Activated CD4-positive, alpha-beta T cell treated with anti-CD3 and anti-CD28 coated beads for 36 hours (primary cell): Measurements from ENCODE around the gene KIF13A. TPM values are rescaled to one million over a fixed set of nuclear protein-coding genes. Genes with fewer than 3 reads are reported as not detected.
"Not testable (repeated sequence)": the region's sequence is repeated elsewhere in the genome, so short reads cannot be mapped to it uniquely, and the experiment has no call there.

Experiments
- ATAC-seq: fragments of 200-7000 bp; cut with Tn5 transposase; one replicate; pipeline ENCODE4 v1.10.0; 2021; ENCODE audit warnings: mild to moderate bottlenecking, moderate library complexity
- CTCF ChIA-PET: fragments of 350-600 bp; sonication (Branson Sonifier 250); formaldehyde crosslinking; loops from one replicate; lab custom pipeline; 2021; ENCODE audit warnings: antibody characterized with exemption; lab: Charles Lee
- POLR2A ChIA-PET: fragments of 350-600 bp; sonication (Branson Sonifier 250); formaldehyde crosslinking; loops from one replicate; lab custom pipeline; 2021; ENCODE audit warnings: antibody characterized with exemption, inconsistent platforms; lab: Charles Lee
- DNase-seq: peaks from one replicate; pipeline ENCODE4 v3.0.0-alpha.2; 2020
- H3K27ac Mint-ChIP-seq: one replicate; pipeline ENCODE4 v1.8.0; 2021; ENCODE audit warnings: mixed read lengths
- H3K27me3 Mint-ChIP-seq: one replicate; pipeline ENCODE4 v1.8.0; 2021; ENCODE audit warnings: mixed read lengths
- H3K36me3 Mint-ChIP-seq: one replicate; pipeline ENCODE4 v1.8.0; 2021; ENCODE audit warnings: low read depth, mixed read lengths
- H3K4me1 Mint-ChIP-seq: one replicate; pipeline ENCODE4 v1.8.0; 2021; ENCODE audit warnings: mixed read lengths
- H3K4me3 Mint-ChIP-seq: one replicate; pipeline ENCODE4 v1.8.0; 2021; ENCODE audit warnings: mild to moderate bottlenecking, moderate library complexity, mixed read lengths
- H3K9me3 Mint-ChIP-seq: one replicate; pipeline ENCODE4 v1.8.0; 2021; ENCODE audit warnings: low read depth, mixed read lengths
- intact Hi-C, 2 experiments: fragments of 100-400 bp; cut with DNase I in 1 of 2; cut with micrococcal nuclease in 1 of 2; formaldehyde crosslinking; loops; one replicate each; pipeline versions ENCODE4 v1.14.2 to v1.15.1; 2022 to 2024; cut with DNase I, micrococcal nuclease
- total RNA-seq, 2 experiments: library from RNA; stranded (reverse); gene quantifications; one replicate each; pipeline ENCODE4 v1.2.3, GENCODE V29; 2021

Gene KIF13A
- total RNA-seq, 2 experiments from 2014 or later = 0.07 TPM; not detected in 1

- no peaks in the 10 kb centered on the region for H3K9me3 Mint-ChIP-seq
- peaks cover 19% of the 10 kb centered on the region for H3K27me3 Mint-ChIP-seq
- no peak for DNase-seq
- H3K36me3 Mint-ChIP-seq = no peaks in the 10 kb centered on the region
- no peak overlapping the region for H3K4me3 Mint-ChIP-seq
- ChIA-PET CTCF (no interaction called here), POLR2A (no interaction called here)
- intact Hi-C loops = no loop called here
- no peak for ATAC-seq
- no peaks in the 10 kb centered on the region for H3K4me1 Mint-ChIP-seq
- H3K27ac Mint-ChIP-seq = no peak overlapping the region
Observed at GRCh38 chr6:17865243-17865642, 122.2 kb downstream of the KIF13A start.

GRCh38 chr6:17863901-17864754, 123.3 kb downstream of the KIF13A start:
- Mint-ChIP-seq H3K27ac (no peak overlapping the region), H3K4me3 (no peak overlapping the region), H3K27me3 (peaks cover 17% of the 10 kb centered on the region), H3K4me1 (no peaks in the 10 kb centered on the region), H3K36me3 (no peaks in the 10 kb centered on the region), H3K9me3 (no peaks in the 10 kb centered on the region)
- ChIA-PET CTCF (no interaction called here), POLR2A (no interaction called here)
- DNase-seq (no peak), ATAC-seq (no peak)
- intact Hi-C loops = no loop called here

DNA sequence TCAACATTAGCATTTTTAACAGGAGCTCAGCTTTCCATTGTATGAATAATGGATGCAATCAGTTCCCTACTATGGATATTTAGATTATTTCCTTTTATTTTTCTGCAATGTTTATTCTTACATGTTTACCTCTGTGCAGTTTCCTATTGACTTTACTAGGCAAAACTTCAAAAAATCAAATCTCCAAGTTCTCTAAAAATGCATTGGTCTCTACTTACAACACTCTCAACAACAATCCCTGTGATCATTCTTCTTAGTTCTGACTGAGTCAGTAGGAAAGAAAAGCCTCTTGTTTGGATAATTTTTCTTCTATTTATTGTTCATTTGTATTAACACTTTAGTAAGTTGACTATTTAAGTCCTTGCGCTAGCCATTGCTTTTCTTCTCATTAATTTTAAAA, 126.1 kb downstream of the KIF13A start:
- ChIA-PET CTCF (no interaction called here), POLR2A (no interaction called here)

GRCh38 chr6:17859846-17860245, 127.6 kb downstream of the KIF13A start:
- DNase-seq (no peak), ATAC-seq (no peak)
- ChIA-PET POLR2A (no interaction called here), CTCF (interaction anchor here (0.6 to 0.7 kb wide), 2 partner anchors 75 to 163 kb away, joined by 3 read pairs; no protein-coding TSS in a partner anchor)
- no peaks in the 10 kb centered on the region for H3K9me3 Mint-ChIP-seq
- no peak overlapping the region for H3K4me3 Mint-ChIP-seq
- no peaks in the 10 kb centered on the region for H3K4me1 Mint-ChIP-seq
- H3K27ac Mint-ChIP-seq = no peak overlapping the region
- H3K36me3 Mint-ChIP-seq = no peaks in the 10 kb centered on the region
- intact Hi-C loops = no loop called here
- H3K27me3 Mint-ChIP-seq = peaks cover 5% of the 10 kb centered on the region

More for the DNA sequence above, 126.1 kb downstream of the KIF13A start:
- intact Hi-C loops = no loop called here
- Mint-ChIP-seq H3K4me1 (no peaks in the 10 kb centered on the region), H3K4me3 (no peak overlapping the region), H3K9me3 (no peaks in the 10 kb centered on the region), H3K27me3 (peaks cover 9% of the 10 kb centered on the region), H3K36me3 (no peaks in the 10 kb centered on the region), H3K27ac (no peak overlapping the region)
- ATAC-seq (no peak), DNase-seq (no peak)

DNA sequence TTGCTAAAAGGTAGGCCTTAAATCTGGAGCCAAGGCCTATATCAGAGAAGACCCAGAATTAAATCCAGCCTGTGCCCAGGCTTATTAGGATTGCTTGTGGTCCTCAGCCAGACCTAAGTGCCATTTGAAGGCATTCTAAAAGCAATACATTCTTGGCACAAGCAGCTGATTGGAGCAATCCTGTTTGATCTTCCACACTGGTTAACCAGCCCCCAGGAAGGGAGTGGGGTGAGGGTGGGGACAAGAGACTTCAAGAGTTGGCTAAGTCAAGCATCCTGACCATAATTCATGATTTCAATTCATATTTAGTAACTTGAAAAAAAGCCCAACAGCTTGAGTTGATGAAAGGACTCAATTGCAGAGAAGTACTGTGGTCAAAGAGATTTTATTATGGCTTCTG, 128.9 kb downstream of the KIF13A start:
- Mint-ChIP-seq H3K36me3 (no peaks in the 10 kb centered on the region), H3K9me3 (no peaks in the 10 kb centered on the region), H3K4me3 (no peak overlapping the region), H3K27me3 (peaks cover 1% of the 10 kb centered on the region), H3K4me1 (no peaks in the 10 kb centered on the region), H3K27ac (no peak overlapping the region)
- ChIA-PET POLR2A (no interaction called here), CTCF (interaction anchor here (0.7 kb wide), 1 partner anchor 31 kb away, joined by 3 read pairs; no protein-coding TSS in a partner anchor)
- ATAC-seq (no peak), DNase-seq (no peak)
- intact Hi-C loops = no loop called here

GRCh38 chr6:17857188-17857587, 130.2 kb downstream of the KIF13A start:
- H3K9me3 Mint-ChIP-seq, H3K27me3 Mint-ChIP-seq, intact Hi-C loops, H3K4me3 Mint-ChIP-seq, H3K36me3 Mint-ChIP-seq, H3K27ac Mint-ChIP-seq, H3K4me1 Mint-ChIP-seq, POLR2A ChIA-PET, ATAC-seq, DNase-seq: not testable (repeated sequence)
- CTCF ChIA-PET = interaction anchor here (0.6 kb wide), 1 partner anchor 42 kb away, joined by 3 read pairs; no protein-coding TSS in a partner anchor

- H3K36me3 Mint-ChIP-seq = no peaks in the 10 kb centered on the region
- no peak for DNase-seq
- no peak overlapping the region for H3K27ac Mint-ChIP-seq
- H3K27me3 Mint-ChIP-seq = no peaks in the 10 kb centered on the region
- no peak overlapping the region for H3K4me3 Mint-ChIP-seq
- POLR2A ChIA-PET = no interaction called here
- intact Hi-C loops = no loop called here
- ATAC-seq = no peak
- H3K4me1 Mint-ChIP-seq = no peaks in the 10 kb centered on the region
- H3K9me3 Mint-ChIP-seq = no peaks in the 10 kb centered on the region
- CTCF ChIA-PET = interaction anchor here (0.6 kb wide), 1 partner anchor 41 kb away, joined by 3 read pairs; no protein-coding TSS in a partner anchor
Observed at GRCh38 chr6:17856306-17856705, 131.1 kb downstream of the KIF13A start.

- Mint-ChIP-seq H3K27ac (no peak overlapping the region), H3K27me3 (peaks cover 3% of the 10 kb centered on the region), H3K36me3 (no peaks in the 10 kb centered on the region), H3K4me3 (no peak overlapping the region), H3K4me1 (no peaks in the 10 kb centered on the region), H3K9me3 (no peaks in the 10 kb centered on the region)
- ATAC-seq = no peak
- ChIA-PET CTCF (interaction anchor here (0.7 kb wide), 1 partner anchor 1219 kb away, joined by 3 read pairs; no protein-coding TSS in a partner anchor), POLR2A (no interaction called here)
- intact Hi-C loops = no loop called here
- DNase-seq = no peak
Observed at GRCh38 chr6:17855381-17855780, 132.1 kb downstream of the KIF13A start.

DNA sequence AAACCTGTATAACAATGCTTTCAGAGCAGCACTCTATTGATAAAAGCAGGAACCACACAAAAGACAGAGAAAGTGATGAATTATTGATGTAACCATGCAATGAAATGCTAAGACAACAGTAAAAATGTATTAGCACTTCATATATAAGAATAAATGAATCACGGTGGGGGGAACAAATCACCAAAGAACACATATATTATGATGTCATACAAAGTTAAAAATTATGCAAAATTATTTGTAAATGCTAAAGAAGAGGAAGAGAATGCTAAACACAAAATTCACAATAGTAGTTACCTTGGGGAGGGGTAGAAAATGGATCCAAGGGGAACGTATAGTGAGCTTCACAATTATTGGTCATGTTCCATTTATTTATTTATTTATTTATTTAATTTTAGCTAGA, 133.9 kb downstream of the KIF13A start:
- intact Hi-C loops = no loop called here
- Mint-ChIP-seq H3K27ac (no peak overlapping the region), H3K27me3 (peaks cover 3% of the 10 kb centered on the region), H3K9me3 (no peaks in the 10 kb centered on the region), H3K4me1 (no peaks in the 10 kb centered on the region), H3K36me3 (no peaks in the 10 kb centered on the region), H3K4me3 (no peak overlapping the region)
- ATAC-seq (no peak), DNase-seq (no peak)
- ChIA-PET CTCF (interaction anchor here (0.5 to 0.6 kb wide), 2 partner anchors 11 to 1836 kb away, joined by 3 read pairs; no protein-coding TSS in a partner anchor), POLR2A (no interaction called here)

DNA sequence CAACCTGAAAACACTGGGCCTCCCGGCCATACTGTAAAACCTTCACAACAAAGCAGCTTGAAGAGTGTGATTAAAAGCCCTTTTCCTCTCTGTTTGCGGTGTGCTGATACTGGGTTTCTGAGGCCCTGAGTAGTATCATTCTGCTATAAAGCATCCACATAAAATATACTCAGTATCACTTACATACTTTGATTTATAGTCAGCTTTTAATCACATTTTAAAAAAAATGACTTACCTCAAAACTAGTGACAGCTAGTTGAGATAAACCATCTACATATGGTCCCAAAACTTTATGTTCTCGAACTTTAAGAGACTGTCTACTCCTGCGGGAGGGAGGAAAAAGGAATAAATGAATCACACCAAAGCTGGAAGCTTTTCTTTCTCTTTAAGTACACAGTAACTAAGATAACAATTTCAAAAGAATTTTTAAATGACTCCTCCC, 135.7 kb downstream of the KIF13A start:
- H3K4me3 Mint-ChIP-seq = no peak overlapping the region
- no peaks in the 10 kb centered on the region for H3K36me3 Mint-ChIP-seq
- no peak overlapping the region for H3K27ac Mint-ChIP-seq
- ChIA-PET CTCF (no interaction called here), POLR2A (no interaction called here)
- no peak for ATAC-seq
- intact Hi-C loops = no loop called here
- no peaks in the 10 kb centered on the region for H3K9me3 Mint-ChIP-seq
- no peak for DNase-seq
- H3K4me1 Mint-ChIP-seq = no peaks in the 10 kb centered on the region
- peaks cover 5% of the 10 kb centered on the region for H3K27me3 Mint-ChIP-seq

DNA sequence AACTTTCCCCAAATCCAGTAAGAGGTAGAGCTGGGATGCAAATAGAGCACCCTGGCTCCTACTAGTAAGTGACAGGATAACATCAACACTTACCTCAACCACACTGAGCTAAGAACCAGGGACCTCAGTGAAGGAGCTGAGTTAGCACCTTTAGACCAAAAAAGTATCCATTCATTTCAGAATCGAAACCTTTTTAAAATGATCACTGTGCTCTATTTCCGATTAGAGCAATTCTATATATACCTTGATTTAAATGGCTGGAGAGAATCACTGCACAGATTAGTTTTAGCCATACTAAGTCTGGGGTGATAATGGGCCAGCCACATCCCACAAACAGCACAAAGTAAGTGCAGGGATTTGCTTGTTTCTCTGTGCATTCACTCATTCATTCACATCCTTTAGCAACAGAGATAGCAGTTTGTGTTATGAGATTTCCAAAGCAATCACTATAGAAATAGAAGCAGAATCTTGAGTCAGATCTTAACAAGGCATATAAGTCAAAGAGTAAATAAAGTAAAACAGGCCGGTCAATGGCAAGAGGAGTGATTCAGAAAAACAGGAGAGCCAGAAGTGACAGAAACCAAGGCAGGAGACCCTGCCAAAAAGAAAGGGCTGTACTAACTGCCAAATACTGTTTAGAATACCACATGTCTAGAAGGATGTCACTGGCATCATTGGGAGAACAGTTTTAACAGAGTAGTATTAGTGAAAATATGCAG, 136.3 kb downstream of the KIF13A start:
- H3K4me1 Mint-ChIP-seq = no peaks in the 10 kb centered on the region
- no peak for DNase-seq
- H3K27ac Mint-ChIP-seq = no peak overlapping the region
- POLR2A ChIA-PET = no interaction called here
- ATAC-seq = no peak
- no peak overlapping the region for H3K4me3 Mint-ChIP-seq
- CTCF ChIA-PET = no interaction called here
- intact Hi-C loops = no loop called here
- peaks cover 5% of the 10 kb centered on the region for H3K27me3 Mint-ChIP-seq
- no peaks in the 10 kb centered on the region for H3K36me3 Mint-ChIP-seq
- no peaks in the 10 kb centered on the region for H3K9me3 Mint-ChIP-seq
